Ramos (cell line): Measurements from ENCODE around the gene CSTF1.

Experiments used
- in situ Hi-C: fragments of 300-500 bp; cut with MboI; formaldehyde crosslinking; loops from one replicate; pipeline ENCODE4 v1.14.3; 2022; ENCODE audit warnings: low sequenced_read_pairs; ENCODE audit not compliant: unreplicated experiment

CSTF1 gene

DNA sequence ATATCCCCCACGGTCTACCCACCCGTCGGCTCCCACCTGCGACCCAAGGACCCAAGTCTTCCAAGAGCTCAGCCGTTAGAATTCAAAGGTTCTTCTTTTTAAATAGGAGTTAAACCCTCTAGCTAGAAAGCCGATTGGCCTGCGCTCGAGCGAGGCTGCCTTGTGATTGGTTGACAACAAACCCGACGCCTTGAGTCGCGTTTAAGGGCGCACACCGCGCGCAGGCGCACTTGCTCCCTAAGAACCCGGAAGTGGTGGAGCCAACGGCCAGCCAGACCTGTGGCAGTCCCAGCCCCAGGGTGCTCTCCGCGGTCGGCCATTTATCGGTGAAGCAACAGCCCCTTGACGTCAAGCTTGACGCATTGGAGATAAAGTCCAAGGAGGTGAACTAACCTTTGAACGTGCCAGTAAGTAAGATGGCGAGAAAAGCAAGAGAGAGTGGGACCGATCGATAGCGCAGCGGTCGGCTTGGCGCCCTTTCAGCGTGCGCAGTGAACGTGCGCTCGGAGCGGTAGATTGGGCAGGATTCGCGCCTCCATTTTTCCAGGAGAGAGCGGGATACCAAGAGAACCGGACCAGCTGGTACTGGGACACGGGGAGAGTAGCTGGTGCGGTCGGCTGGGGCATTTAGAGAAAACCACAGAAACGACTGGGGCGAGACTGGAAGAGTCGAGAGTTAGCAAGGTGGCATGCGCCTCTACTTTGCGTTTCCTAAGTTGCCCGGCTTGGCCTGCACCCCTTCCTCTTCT, at the start of gene CSTF1, which contains the start of gene AURKA:
Gene CSTF1 (plus strand): TSS at position 514 of the 749 bp plus-strand sequence. CDS start 2,908 bp downstream, outside the sequence.
Gene AURKA (minus strand): TSS at position 84 of the 749 bp plus-strand sequence. CDS start 4,018 bp downstream, outside the sequence.
- in situ Hi-C loops, result no loop called here

DNA sequence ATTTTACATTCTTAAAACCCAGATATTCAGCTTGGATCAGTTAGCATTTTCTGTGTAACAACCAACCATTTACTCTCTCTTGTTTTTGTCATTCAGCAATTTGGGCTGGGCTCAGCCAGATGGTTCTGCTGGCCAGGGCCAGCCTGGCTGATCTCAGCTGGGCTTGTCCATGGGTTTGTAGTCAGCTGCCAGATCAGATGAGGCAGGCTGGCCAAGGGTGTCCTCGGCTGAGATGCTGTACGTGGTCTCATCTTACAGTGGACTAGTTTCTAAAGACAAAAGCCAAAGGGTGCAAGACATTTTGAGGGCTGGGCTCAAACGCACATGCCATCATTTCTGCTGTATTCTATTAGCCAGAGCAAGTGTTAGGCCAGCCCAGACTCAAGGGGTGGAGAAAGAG, 49.7 kb upstream of the CSTF1 start:
- in situ Hi-C loops, result no loop called here

DNA sequence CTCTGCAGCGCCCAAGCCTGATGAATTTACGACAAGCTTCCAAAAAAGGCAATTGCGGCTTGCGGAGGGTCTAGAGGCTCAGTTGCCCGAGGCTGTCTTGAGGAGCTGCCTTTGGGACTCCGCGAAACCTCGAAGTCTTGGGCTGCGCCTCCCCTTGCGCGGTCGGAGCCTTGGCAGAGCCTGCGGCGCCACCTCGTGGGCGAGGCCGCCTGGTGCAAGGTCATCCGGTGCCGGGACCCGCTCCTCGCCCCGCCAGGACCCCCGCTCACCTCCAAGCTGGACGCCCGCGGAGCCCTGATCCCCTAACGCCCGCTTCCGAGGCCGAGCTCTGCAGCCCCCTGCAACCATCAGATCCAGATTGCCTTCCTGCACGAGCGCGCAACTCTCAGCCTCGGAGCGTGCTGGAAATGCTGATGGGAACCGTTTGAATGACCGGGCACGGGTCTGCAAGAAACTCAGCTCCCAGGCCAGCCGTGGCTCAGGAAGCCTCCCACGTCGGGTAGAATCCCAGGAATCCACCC, 48.5 kb upstream of the CSTF1 start:
- in situ Hi-C loops, result no loop called here

DNA sequence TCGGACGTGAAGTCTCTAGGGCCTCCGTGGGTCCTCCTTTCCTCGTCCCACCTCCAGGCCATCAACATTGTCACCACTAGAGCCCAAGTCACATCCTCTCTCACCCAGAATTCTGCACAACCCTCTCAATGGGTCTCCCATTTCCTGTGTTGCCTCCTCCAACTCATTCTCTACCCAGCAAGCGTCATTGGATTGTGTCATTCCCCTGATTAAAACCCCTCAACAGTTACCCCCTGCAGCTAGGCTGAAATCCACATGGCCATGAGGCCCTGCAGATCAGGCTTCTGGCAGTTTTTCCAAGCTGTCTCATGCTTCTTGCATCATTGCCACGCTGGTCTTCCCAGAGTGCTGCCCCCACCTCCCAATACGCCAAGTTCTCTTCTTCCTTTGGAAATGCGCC, 46.5 kb upstream of the CSTF1 start:
- in situ Hi-C loops, result no loop called here

- in situ Hi-C loops, result no loop called here
Observed at GRCh38 chr20:56347628-56348304, 44.7 kb upstream of the CSTF1 start.

DNA sequence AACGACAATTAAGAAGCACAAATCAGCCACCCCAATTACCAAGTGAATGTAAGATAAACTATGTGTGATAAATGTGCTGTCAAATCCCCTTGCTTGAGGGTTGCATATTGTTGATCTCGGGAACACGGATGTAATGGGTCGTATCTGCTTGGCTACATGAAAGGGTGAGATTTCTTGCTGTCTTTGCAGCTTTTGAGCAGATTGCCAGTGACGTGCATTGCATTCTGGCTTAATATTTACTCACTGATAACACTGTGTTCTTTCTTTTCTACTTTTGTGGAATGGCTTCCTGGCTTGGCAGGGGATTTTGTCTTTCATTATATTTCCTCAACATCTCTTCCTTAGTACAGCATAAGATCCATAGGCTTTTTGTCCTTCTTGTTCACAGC, 44.1 kb upstream of the CSTF1 start:
- in situ Hi-C loops, result no loop called here

DNA sequence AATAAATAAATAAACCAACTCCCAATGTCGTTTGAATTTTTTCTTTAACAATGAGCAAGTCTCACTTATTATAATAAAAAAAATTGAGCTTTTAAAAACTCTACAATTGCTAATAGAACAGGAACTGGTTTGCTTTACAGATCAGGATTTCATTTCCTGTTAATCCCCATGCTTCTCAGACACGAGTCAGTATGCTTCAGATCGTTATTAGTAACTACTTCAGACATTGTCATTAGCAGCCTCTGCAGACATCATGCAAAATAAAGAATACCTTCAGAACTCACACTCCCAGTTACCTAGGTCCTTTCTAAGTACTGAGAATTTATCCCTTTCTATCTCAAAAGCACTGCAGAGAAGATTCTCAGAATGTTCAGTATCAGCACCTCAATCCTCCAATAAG, 43.7 kb upstream of the CSTF1 start:
- in situ Hi-C loops, result no loop called here

GRCh38 chr20:56350842-56351241, 41.6 kb upstream of the CSTF1 start:
- in situ Hi-C loops, result no loop called here

DNA sequence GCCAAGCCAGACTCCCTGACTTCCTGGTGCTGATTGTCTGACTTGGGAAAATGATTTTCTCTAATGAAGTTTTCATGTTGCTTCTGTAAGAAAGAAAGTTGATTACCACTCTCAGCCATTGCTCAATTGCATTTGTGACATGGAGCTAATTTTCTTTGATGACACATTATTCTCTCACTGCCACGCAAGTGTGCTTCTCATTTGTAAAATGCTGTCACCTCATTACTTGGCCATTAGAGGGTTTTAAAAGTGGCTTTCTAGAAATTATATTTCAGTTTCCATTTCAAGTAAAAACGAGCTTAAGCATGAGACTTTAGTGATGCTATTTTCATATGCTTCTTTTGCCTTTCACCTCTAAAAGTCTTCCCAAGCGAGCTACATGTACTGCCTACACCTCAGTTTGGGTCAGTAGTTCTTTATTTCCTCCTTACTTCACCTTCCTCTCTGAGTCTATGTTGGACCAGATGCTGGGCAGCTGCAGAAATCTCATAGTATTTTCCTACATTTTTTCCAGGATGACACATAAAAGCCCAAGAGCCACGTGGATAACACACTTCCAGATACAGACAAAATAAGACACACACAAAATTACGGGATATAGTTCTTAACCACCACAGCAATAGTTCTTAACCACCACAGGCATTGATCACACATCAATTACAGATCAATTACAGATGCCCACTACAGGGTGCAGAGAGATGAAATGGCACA, 39.9 kb upstream of the CSTF1 start:
- in situ Hi-C loops, result no loop called here

GRCh38 chr20:56353356-56353755, 39.1 kb upstream of the CSTF1 start:
- in situ Hi-C loops, result no loop called here

DNA sequence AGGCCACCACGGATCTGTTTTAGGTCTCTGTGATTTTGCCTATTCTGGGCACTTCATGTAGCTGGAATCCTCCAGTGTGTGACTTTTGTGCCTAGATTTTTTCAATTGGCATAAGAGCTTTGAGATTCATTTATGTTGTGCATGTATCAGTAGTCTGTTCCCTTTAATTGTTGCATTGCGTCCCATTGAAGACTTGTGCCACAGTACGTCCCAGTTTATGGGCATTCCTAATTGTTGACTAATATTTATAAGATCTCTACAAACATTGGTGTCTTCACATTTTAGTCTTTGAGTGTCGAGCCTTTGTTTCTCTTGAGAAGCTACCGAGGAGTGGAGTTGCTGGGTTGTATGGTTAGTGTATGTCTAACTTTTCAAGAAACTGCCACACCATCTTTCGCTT, 34.4 kb upstream of the CSTF1 start:
- in situ Hi-C loops, result no loop called here

DNA sequence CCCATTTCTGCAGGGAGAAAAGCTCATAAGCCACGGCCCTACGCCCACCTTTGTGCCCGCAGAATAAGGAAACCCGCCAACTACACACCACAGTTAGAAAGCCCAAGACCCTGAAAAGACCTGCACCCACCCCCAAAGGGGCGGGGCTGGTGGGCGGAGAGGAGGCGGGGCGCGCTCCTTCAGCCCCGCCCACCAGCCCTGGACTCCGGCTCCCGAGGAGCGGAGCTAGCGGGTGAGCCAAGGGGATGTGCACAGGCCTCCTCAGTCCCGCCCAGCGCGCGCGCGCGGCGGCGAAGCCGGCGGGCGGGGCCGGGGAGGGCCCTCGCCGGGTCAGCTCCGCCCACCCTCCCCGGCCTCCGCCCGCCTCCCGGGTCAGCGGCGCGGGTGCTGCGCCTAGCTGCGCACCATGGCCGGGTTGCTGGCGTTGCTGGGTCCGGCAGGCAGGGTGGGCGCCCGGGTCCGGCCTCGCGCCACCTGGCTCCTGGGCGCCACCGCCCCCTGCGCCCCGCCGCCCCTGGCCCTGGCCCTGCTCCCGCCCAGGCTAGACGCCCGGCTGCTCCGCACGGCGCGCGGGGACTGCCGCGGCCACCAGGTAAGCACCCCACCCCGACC, 33.7 kb upstream of the CSTF1 start, which contains the start of gene FAM210B:
Gene FAM210B (plus strand): TSS at position 375 of the 612 bp plus-strand sequence. CDS start 32 bp downstream, at position 407.
- in situ Hi-C loops, result no loop called here

- in situ Hi-C loops, result no loop called here
Observed at GRCh38 chr20:56359212-56360132, 33.0 kb upstream of the CSTF1 start.

DNA sequence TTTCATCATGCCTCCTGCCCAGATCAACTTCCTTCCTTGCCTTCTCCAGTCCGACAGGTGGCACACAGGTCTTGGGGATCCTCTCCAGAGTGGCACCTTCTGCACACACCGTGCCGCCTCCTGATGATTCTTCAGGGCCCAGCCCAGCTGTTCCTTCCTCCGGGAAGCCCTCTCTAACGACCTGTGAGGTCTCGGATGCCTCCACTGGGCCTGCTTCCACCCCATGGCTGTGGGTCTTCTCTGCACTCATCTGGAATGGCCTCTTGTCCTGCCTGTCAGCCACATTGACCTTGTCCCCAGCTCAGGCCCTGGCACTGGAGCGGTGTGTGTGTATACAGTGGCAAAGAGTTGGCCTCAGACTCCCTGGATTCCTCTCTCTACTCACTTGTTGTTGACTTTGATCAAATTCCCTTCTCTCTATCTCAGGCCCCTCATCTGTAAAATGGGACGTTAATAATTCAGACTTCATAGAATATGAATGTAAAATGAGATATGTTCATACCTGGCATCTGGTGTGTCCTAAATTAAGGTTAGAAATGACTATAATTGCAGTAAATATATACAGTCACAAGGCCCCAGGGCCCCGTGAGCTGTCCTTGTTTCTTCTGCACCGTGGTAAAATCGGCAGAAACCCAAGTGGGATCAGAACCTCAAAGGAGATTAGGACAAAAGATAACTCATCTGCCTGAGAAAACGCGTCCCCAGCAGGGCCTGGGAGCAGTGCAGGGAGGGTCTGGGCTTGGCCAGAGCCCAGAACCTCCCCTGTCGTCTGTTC, 32.1 kb upstream of the CSTF1 start:
- in situ Hi-C loops, result no loop called here

DNA sequence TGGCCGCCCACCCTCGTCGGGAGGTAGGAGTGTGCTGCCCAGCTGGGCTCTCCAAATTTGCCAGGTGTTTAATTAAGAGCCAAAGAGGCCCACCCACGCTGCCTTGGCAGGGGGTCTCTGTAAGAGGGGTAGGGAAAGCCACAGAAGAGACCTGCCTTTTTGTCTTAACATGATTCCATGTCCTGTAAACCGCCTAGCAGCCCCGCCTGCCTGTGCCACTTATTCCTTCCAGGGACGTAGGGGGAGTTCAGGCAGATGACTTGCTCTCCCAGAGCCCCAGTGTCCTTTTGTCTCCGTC, 31.6 kb upstream of the CSTF1 start:
- in situ Hi-C loops, result no loop called here

DNA sequence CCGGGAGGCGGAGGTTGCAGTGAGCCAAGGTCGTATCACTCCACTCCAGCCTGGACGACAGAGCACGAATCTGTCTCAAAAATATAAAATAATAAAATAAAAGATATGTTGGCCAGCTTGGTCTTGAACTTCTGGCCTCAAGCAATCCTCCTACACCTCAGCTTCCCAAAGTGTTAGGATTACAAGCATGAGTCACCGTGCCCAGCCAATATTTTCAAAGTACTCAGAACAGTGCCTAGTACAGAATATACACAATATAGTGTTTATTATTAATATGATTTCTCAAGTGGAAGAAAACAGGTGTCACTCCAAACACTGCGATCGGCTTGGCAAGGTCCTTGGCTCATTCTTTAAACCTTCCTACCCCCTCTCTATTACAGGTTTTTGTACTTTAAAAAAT, 30.5 kb upstream of the CSTF1 start:
- in situ Hi-C loops, result no loop called here

GRCh38 chr20:56362833-56363413, 29.5 kb upstream of the CSTF1 start:
- in situ Hi-C loops, result no loop called here

DNA sequence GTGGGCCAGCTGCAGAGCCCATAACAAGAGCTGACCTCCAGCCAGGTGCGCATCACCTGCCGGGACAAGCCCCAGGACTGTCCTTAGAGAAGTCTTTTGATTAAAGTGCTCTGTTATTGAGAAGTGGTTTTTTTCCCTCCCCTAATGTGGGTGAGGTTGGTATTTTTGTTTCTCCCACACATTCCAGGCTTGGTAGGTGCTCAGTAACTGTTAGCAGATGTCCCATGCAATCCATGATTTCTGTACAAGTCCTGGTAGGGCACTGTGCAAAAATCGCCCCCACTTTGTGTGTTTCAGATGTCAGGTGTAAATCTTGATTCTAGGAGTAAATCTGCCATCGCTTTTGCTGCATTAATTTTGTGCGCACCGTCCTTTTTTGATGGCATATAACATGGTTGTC, 29.0 kb upstream of the CSTF1 start:
- in situ Hi-C loops, result no loop called here
